IMR-90 (cell line): ENCODE data around the gene MYO1H. TPM values are rescaled to one million over a fixed set of nuclear protein-coding genes. Genes with fewer than 3 reads are reported as not detected.

Experiments
- ATAC-seq: fragments of 200-7000 bp; cut with Tn5 transposase; 2 replicates; pipeline ENCODE4 v1.9.1; 2020; ENCODE audit warnings: low read depth, mild to moderate bottlenecking, moderate library complexity
- BruUV-seq: library from RNA; stranded (reverse); fragments of 400-500 nt; replicated peaks from 2 replicates; lab custom pipeline; 2021; lab: Mats Ljungman, UMichigan
- CTCF ChIA-PET: fragments of 300-600 bp; formaldehyde crosslinking; extraction: SDS; loops from one replicate; lab custom pipeline; 2021; ENCODE audit warnings: antibody characterized with exemption; lab: Yijun Ruan, JAX
- POLR2A ChIA-PET: fragments of 300-600 bp; sonication (Branson Sonifier 250); formaldehyde crosslinking; loops from one replicate; lab custom pipeline; 2022; ENCODE audit warnings: antibody characterized with exemption; ENCODE audit not compliant: unreplicated experiment; lab: Charles Lee
- DNase-seq: peaks from one replicate; pipeline ENCODE4 v3.0.0; 2013
- H2AFZ ChIP-seq: replicated peaks from 2 replicates; pipeline ENCODE3; 2013; ENCODE audit warnings: low read length, mild to moderate bottlenecking; ENCODE audit not compliant: poor library complexity
- H2AK5ac ChIP-seq: 2 replicates; pipeline ENCODE4 v1.6.1; 2013; ENCODE audit warnings: low read depth, low read length, inconsistent platforms
- H2AK9ac ChIP-seq: replicated peaks from 2 replicates; pipeline ENCODE3; 2013; ENCODE audit warnings: mild to moderate bottlenecking, low read depth, low read length, moderate library complexity; ENCODE audit not compliant: poor library complexity
- H2BK120ac ChIP-seq: 2 replicates; pipeline ENCODE4 v1.6.1; 2013; ENCODE audit warnings: low read depth, low read length, inconsistent platforms
- H2BK15ac ChIP-seq: 3 replicates; pipeline ENCODE4 v1.6.1; 2013; ENCODE audit warnings: low read depth, low read length, inconsistent platforms
- H2BK20ac ChIP-seq: 2 replicates; pipeline ENCODE4 v1.6.1; 2013; ENCODE audit warnings: low read depth, mild to moderate bottlenecking, inconsistent platforms, low read length, moderate library complexity
- H2BK5ac ChIP-seq: 2 replicates; pipeline ENCODE4 v1.6.1; 2013; ENCODE audit warnings: mild to moderate bottlenecking, low read depth, low read length, inconsistent platforms; ENCODE audit not compliant: poor library complexity, severe bottlenecking
- H3K14ac ChIP-seq: replicated peaks from 2 replicates; pipeline ENCODE4 v1.6.1; 2013; ENCODE audit warnings: low read depth, low read length, inconsistent platforms
- H3K18ac ChIP-seq: 2 replicates; pipeline ENCODE4 v1.6.1; 2013; ENCODE audit warnings: low read depth, low read length, control low read depth
- H3K23ac ChIP-seq: 2 replicates; pipeline ENCODE4 v1.6.1; 2013; ENCODE audit warnings: low read depth, low read length, inconsistent platforms
- H3K27ac ChIP-seq: 2 replicates; pipeline ENCODE4 v1.5.1; 2013; ENCODE audit warnings: mild to moderate bottlenecking, control low read depth, low read length; ENCODE audit not compliant: insufficient read depth
- H3K27me3 ChIP-seq: 2 replicates; pipeline ENCODE4 v1.6.1; 2013; ENCODE audit warnings: low read length; ENCODE audit not compliant: control insufficient read depth, insufficient read depth
- H3K36me3 ChIP-seq: 2 replicates; pipeline ENCODE4 v1.6.1; 2013; ENCODE audit warnings: low read length, mixed read lengths; ENCODE audit not compliant: control insufficient read depth, insufficient read depth
- H3K4ac ChIP-seq: 2 replicates; pipeline ENCODE4 v1.6.1; 2013; ENCODE audit warnings: low read depth, low read length, inconsistent platforms
- H3K4me1 ChIP-seq: 2 replicates; pipeline ENCODE4 v1.6.1; 2013; ENCODE audit warnings: low read length, mixed read lengths; ENCODE audit not compliant: control insufficient read depth, insufficient read depth
- H3K4me2 ChIP-seq: 2 replicates; pipeline ENCODE4 v1.6.1; 2013; ENCODE audit warnings: low read depth, mild to moderate bottlenecking, control low read depth, low read length, moderate library complexity
- H3K4me3 ChIP-seq: 2 replicates; pipeline ENCODE4 v1.5.1; 2013; ENCODE audit warnings: low read depth, mild to moderate bottlenecking, control low read depth, low read length, moderate library complexity; ENCODE audit not compliant: insufficient read depth
- H3K56ac ChIP-seq: 2 replicates; pipeline ENCODE4 v1.6.1; 2013; ENCODE audit warnings: low read length, inconsistent platforms; ENCODE audit not compliant: insufficient read depth; ENCODE audit errors: extremely low read depth
- H3K79me1 ChIP-seq, 2 experiments: 2 replicates each; pipeline ENCODE4 v1.6.1; 2013; ENCODE audit warnings: low read length in 2 of 2, inconsistent platforms in 1 of 2, low read depth in 1 of 2
- H3K9ac ChIP-seq: 2 replicates; pipeline ENCODE4 v1.6.1; 2013; ENCODE audit warnings: low read depth, low read length, control low read depth
- H3K9me1 ChIP-seq: 2 replicates; pipeline ENCODE4 v1.6.1; 2013; ENCODE audit warnings: low read length, inconsistent platforms; ENCODE audit not compliant: insufficient read depth
- H3K9me3 ChIP-seq: 2 replicates; pipeline ENCODE4 v1.6.1; 2013; ENCODE audit warnings: low read length; ENCODE audit not compliant: control insufficient read depth, insufficient read depth
- H4K20me1 ChIP-seq: 2 replicates; pipeline ENCODE4 v1.6.1; 2013; ENCODE audit warnings: low read length, inconsistent platforms; ENCODE audit not compliant: insufficient read depth
- H4K5ac ChIP-seq: 2 replicates; pipeline ENCODE4 v1.6.1; 2013; ENCODE audit warnings: mild to moderate bottlenecking, low read depth, low read length, control low read depth
- H4K8ac ChIP-seq, 2 experiments: 2 replicates each; pipeline ENCODE4 v1.6.1; 2013; ENCODE audit warnings: low read depth in 2 of 2, low read length in 2 of 2, control low read depth in 1 of 2, inconsistent platforms in 1 of 2
- H4K91ac ChIP-seq: 2 replicates; pipeline ENCODE4 v1.6.1; 2013; ENCODE audit warnings: low read depth, low read length, inconsistent platforms; ENCODE audit not compliant: insufficient read depth
- BHLHE40 ChIP-seq: fragments of 150-350 bp; IDR thresholded peaks from 2 replicates; pipeline ENCODE4 v1.6.1; 2016; ENCODE audit warnings: mild to moderate bottlenecking, low read depth, low read length
- CEBPB ChIP-seq: IDR thresholded peaks from 2 replicates; pipeline ENCODE4 v1.6.1; 2012; ENCODE audit warnings: low read depth, low read length, improper control_type of control experiment
- CHD1 ChIP-seq: IDR thresholded peaks from 2 replicates; pipeline ENCODE4 v1.6.1; 2012; ENCODE audit warnings: low read depth, low read length, improper control_type of control experiment
- MAFK ChIP-seq: IDR thresholded peaks from 2 replicates; pipeline ENCODE4 v1.6.1; 2012; ENCODE audit warnings: low read depth, low read length, improper control_type of control experiment
- MAZ ChIP-seq: IDR thresholded peaks from 2 replicates; pipeline ENCODE4 v1.6.1; 2012; ENCODE audit warnings: low read depth, mild to moderate bottlenecking, low read length, improper control_type of control experiment, moderate library complexity, borderline replicate concordance
- MXI1 ChIP-seq: IDR thresholded peaks from 2 replicates; pipeline ENCODE4 v1.6.1; 2012; ENCODE audit warnings: low read depth, mild to moderate bottlenecking, low read length, moderate library complexity, borderline replicate concordance
- NFE2L2 ChIP-seq: fragments of 150-350 bp; IDR thresholded peaks from 2 replicates; pipeline ENCODE4 v1.6.1; 2016; ENCODE audit warnings: low read depth, mild to moderate bottlenecking, low read length
- POLR2A ChIP-seq: IDR thresholded peaks from 2 replicates; pipeline ENCODE4 v1.6.1; 2012; ENCODE audit warnings: mild to moderate bottlenecking, low read depth, low read length
- RAD21 ChIP-seq: IDR thresholded peaks from 2 replicates; pipeline ENCODE4 v1.6.1; 2012; ENCODE audit warnings: low read length, improper control_type of control experiment
- RCOR1 ChIP-seq: IDR thresholded peaks from 2 replicates; pipeline ENCODE4 v1.6.1; 2012; ENCODE audit warnings: mild to moderate bottlenecking, low read length, improper control_type of control experiment; ENCODE audit not compliant: insufficient replicate concordance
- RFX5 ChIP-seq: IDR thresholded peaks from 2 replicates; pipeline ENCODE4 v1.8.0; 2012; ENCODE audit warnings: low read depth, mild to moderate bottlenecking, low read length, moderate library complexity
- SMC3 ChIP-seq: fragments of 150-350 bp; IDR thresholded peaks from 2 replicates; pipeline ENCODE4 v1.6.1; 2016; ENCODE audit warnings: low read depth, mild to moderate bottlenecking, antibody characterized with exemption, low read length, moderate library complexity
- WGBS, 2 experiments: methylation state at CpG; one replicate each; pipeline versions ENCODE4 v1.1.5 to v1.1.7; 2013; ENCODE audit warnings: missing lambda C conversion rate in 2 of 2; ENCODE audit not compliant: insufficient read length in 1 of 2; ENCODE audit errors: extremely low coverage in 2 of 2; 5-methylcytosine and 5-hydroxymethylcytosine counted together
- dilution Hi-C: fragments of 300-500 bp; cut with HindIII; formaldehyde crosslinking; loops from one replicate; pipeline ENCODE4 v1.14.3; 2018; ENCODE audit warnings: low sequenced_read_pairs; ENCODE audit not compliant: unreplicated experiment
- in situ Hi-C: fragments of 300-500 bp; cut with MboI; formaldehyde crosslinking; loops from 3 replicates; pipeline ENCODE4 v1.14.3; 2019; ENCODE audit warnings: low sequenced_read_pairs, inconsistent platforms, mixed read lengths
- intact Hi-C: fragments of 100-400 bp; cut with micrococcal nuclease; formaldehyde crosslinking; loops from 2 replicates; pipeline ENCODE4 v1.10.0; 2022
- polyA plus RNA-seq, 3 experiments: library from polyadenylated mRNA; depleted of rRNA; stranded (reverse); fragments of >200 nt; gene quantifications; 2 replicates each; pipeline ENCODE4 v1.2.3, GENCODE V29; 2012; ENCODE audit warnings: low replicate concordance in 1 of 3
- total RNA-seq: library from RNA; depleted of rRNA; stranded (reverse); fragments of >200 nt; gene quantifications from 2 replicates; pipeline ENCODE4 v1.2.3, GENCODE V29; 2012
- TF ChIP-seq, protein P1 (sequence below): conservative IDR thresholded peaks from 2 replicates; pipeline ENCODE4 v1.5.1; 2012; ENCODE audit warnings: mild to moderate bottlenecking, low read depth, low read length, improper control_type of control experiment
- TF ChIP-seq, protein P2 (sequence below): fragments of 150-350 bp; IDR thresholded peaks from 2 replicates; pipeline ENCODE4 v1.6.1; 2017; ENCODE audit warnings: mild to moderate bottlenecking, antibody characterized with exemption, low read length, low read depth

The MYO1H gene
- total and polyA plus RNA-seq, 2 of the 4 experiments (the other 2 are of a cell fraction), result not detected

DNA sequence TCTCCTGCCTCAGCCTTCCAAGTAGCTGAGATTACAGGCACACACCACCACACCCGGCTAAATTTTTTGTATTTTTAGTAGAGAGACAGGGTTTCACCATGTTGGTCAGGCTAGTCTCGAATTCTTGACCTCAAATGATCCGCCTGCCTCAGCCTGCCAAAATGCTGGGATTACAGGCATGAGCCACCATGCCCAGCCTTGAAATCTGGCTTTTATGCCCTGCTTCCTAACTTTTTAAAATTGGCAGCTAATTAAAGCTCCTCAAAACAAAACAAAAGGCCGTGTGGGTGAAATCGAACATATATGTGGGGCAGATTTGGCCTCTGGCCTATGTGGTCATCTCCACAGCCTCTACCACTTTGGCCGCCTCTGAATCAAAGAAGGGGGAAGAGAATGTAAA lies 91.5 kb downstream of the MYO1H start:
- H2AK9ac ChIP-seq, result no peak overlapping the region
- peaks cover 4 to 8% of the 10 kb centered on the region in 2 experiments; a peak in 2 of 4 replicates for H3K79me1 ChIP-seq
- no peak overlapping the region for H2BK5ac ChIP-seq
- H4K20me1 ChIP-seq, result no peaks in the 10 kb centered on the region
- no peak overlapping the region for H3K9ac ChIP-seq
- no peak overlapping the region for H3K4me2 ChIP-seq
- no peak overlapping the region for H3K4me3 ChIP-seq
- WGBS, 2 experiments, result 70% methylated on average over 2 of the region's 6 CpGs; no CpG with 5 or more reads in 1 of the 2 experiments
- H4K5ac ChIP-seq, result no peak overlapping the region
- H3K14ac ChIP-seq, result no peak overlapping the region
- no peaks in the 10 kb centered on the region; the same call in 1 of the 2 replicates for H3K4me1 ChIP-seq
- H3K18ac ChIP-seq, result no peak overlapping the region
- ATAC-seq (no peak), DNase-seq (no peak)
- no peak overlapping the region for H2BK20ac ChIP-seq
- H2BK120ac ChIP-seq, result no peak overlapping the region
- no TSS peak for BruUV-seq
- no peak overlapping the region for H2BK15ac ChIP-seq
- no peak overlapping the region for H2AK5ac ChIP-seq
- POLR2A ChIA-PET, result no interaction called here
- no peak overlapping the region for H4K91ac ChIP-seq
- in situ Hi-C loops, result no loop called here
- TF ChIP-seq MAZ, result no peak
- TF ChIP-seq SMC3, result no peak
- no peak for TF ChIP-seq NFE2L2
- TF ChIP-seq RCOR1, result no peak
- TF ChIP-seq POLR2A, result no peak
- TF ChIP-seq, protein P1, sequence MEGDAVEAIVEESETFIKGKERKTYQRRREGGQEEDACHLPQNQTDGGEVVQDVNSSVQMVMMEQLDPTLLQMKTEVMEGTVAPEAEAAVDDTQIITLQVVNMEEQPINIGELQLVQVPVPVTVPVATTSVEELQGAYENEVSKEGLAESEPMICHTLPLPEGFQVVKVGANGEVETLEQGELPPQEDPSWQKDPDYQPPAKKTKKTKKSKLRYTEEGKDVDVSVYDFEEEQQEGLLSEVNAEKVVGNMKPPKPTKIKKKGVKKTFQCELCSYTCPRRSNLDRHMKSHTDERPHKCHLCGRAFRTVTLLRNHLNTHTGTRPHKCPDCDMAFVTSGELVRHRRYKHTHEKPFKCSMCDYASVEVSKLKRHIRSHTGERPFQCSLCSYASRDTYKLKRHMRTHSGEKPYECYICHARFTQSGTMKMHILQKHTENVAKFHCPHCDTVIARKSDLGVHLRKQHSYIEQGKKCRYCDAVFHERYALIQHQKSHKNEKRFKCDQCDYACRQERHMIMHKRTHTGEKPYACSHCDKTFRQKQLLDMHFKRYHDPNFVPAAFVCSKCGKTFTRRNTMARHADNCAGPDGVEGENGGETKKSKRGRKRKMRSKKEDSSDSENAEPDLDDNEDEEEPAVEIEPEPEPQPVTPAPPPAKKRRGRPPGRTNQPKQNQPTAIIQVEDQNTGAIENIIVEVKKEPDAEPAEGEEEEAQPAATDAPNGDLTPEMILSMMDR, result no peak
- TF ChIP-seq, protein P2, sequence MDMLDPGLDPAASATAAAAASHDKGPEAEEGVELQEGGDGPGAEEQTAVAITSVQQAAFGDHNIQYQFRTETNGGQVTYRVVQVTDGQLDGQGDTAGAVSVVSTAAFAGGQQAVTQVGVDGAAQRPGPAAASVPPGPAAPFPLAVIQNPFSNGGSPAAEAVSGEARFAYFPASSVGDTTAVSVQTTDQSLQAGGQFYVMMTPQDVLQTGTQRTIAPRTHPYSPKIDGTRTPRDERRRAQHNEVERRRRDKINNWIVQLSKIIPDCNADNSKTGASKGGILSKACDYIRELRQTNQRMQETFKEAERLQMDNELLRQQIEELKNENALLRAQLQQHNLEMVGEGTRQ, result no peak
- no peak for TF ChIP-seq RFX5
- no peak for TF ChIP-seq BHLHE40
- TF ChIP-seq RAD21, result no peak
- no peak for TF ChIP-seq CHD1
- TF ChIP-seq MAFK, result no peak
- TF ChIP-seq MXI1, result no peak
- no peak for TF ChIP-seq CEBPB
- H3K23ac ChIP-seq, result no peak overlapping the region
- dilution Hi-C loops, result no loop called here
- peaks cover 8% of the 10 kb centered on the region for H3K9me1 ChIP-seq
- H2AFZ ChIP-seq, result no peak overlapping the region
- H3K36me3 ChIP-seq, result 0 out of 2 replicates have a peak, but pooled peaks cover under 1% of the 10 kb centered on the region
- H3K27me3 ChIP-seq, result no peaks in the 10 kb centered on the region
- H3K27ac ChIP-seq, result no peak overlapping the region
- no peak overlapping the region for H3K4ac ChIP-seq
- H4K8ac ChIP-seq, result no peak overlapping the region
- H3K56ac ChIP-seq, result no peak overlapping the region
- intact Hi-C loops, result no loop called here
- CTCF ChIA-PET, result interaction anchor here (0.6 kb wide), 1 partner anchor 37 kb away, joined by 6 read pairs; no protein-coding TSS in a partner anchor
- H3K9me3 ChIP-seq, result no peaks in the 10 kb centered on the region
